Stimulated activated naive B cell treated with anti-CD40 and anti-IgM and Interleukin-4, amounts not matched to agents 10 μg/mL and 1 μg/mL and 100 μg/mL, for 72 hours (primary cell): Measurements from ENCODE around the gene C1QL3.

ENCODE experiments used
- ATAC-seq, 2 donors: fragments of 150-1000 bp; cut with Tn5 transposase; replicated peaks; 2 replicates each; pipeline ENCODE4 v1.10.0; 2021; ENCODE audit warnings: moderate library complexity in 1 of 2
- DNase-seq: peaks from one replicate; pipeline ENCODE4 v3.0.0; 2021
- H3K27ac Mint-ChIP-seq: one replicate; pipeline ENCODE4 v1.8.0; 2022; ENCODE audit warnings: mild to moderate bottlenecking, mixed read lengths
- H3K27me3 Mint-ChIP-seq, 2 donors: one replicate each; pipeline ENCODE4 v1.8.0; 2022; ENCODE audit warnings: mixed read lengths in 2 of 2
- H3K36me3 Mint-ChIP-seq, 2 donors: one replicate each; pipeline ENCODE4 v1.8.0; 2022; ENCODE audit warnings: mixed read lengths in 2 of 2, mild to moderate bottlenecking in 1 of 2
- H3K4me1 Mint-ChIP-seq, 2 donors: one replicate each; pipeline ENCODE4 v1.8.0; 2022; ENCODE audit warnings: mixed read lengths in 2 of 2, mild to moderate bottlenecking in 1 of 2
- H3K4me3 Mint-ChIP-seq, 2 donors: one replicate each; pipeline ENCODE4 v1.8.0; 2022; ENCODE audit warnings: mild to moderate bottlenecking in 2 of 2, mixed read lengths in 2 of 2, moderate library complexity in 1 of 2
- H3K9me3 Mint-ChIP-seq, 2 donors: one replicate each; pipeline ENCODE4 v1.8.0; 2022; ENCODE audit warnings: mixed read lengths in 2 of 2, mild to moderate bottlenecking in 1 of 2

The C1QL3 gene

DNA sequence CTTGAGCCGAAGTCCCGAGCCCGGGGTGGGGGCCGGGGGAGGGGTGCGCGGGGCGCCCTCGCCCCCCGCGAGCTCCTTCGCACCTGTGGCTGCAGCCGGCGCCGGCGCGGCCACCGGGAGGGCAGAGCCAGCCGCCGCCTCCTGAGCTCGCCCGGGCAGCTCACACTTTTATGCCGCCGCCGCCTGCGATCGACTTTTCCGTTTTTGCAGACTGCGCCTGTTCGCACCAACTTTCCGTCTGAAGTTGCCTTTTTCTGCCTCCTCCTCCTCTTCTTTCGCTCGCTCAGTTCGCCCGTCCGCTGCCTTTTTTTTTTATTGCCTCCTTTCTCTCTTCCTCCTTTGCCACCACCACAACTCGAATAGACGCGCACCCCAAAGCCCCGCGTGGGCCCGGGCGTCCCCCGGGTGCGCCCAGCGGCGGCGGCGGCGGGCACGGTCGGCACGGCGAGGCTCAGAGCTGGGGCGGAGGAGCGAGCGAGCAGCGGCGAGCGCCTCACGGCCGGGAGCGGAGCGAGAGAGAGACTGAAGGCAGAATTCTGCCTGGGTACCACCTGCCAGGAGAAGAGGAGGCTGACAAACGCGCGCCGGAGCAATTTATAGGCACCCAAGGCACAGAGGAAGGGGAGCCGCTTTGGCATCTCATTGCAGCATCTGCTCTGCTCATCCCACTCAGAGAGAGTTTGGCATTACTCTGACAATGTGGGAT, at the start of gene C1QL3:
Gene C1QL3 (minus strand): TSS at position 569 of the 706 bp plus-strand sequence. CDS start 814 bp downstream, outside the sequence.
- ATAC-seq = peak; percentile 68 to 70
- H3K4me3 Mint-ChIP-seq = peak within 1 kb of the TSS; percentile 85 to 86
- H3K36me3 Mint-ChIP-seq = peaks cover 0 to 11% of the 10 kb centered on the region in 2 donors
- DNase-seq = peak; percentile 34
- H3K4me1 Mint-ChIP-seq = peaks cover 16 to 26% of the 10 kb centered on the region in 2 donors
- no peaks in the 10 kb centered on the region for H3K9me3 Mint-ChIP-seq
- H3K27me3 Mint-ChIP-seq = peaks cover 31 to 46% of the 10 kb centered on the region in 2 donors
- H3K27ac Mint-ChIP-seq = peak within 1 kb of the TSS; percentile 20

DNA sequence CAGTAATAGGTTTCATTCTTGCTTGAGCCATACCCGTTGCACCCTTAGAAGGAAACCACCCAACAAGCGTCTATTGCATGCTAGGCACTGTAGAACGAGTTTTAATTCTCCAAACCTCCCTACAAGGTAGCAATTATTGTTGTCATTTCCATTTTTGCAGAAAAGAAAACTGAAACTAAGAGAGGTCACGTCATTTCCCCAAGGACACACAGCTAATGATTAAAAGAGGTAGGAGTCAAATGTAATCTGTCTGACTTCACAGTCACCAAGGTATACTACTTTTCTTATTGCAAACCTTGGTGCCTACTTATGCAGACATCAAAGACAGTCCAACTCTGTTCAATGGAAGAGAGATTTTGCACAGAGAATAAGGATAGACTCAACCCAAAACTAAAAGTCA, 49.1 kb upstream of the C1QL3 start:
- H3K36me3 Mint-ChIP-seq = no peaks in the 10 kb centered on the region
- ATAC-seq = peak; percentile 67 to 72
- no peak overlapping the region for H3K4me3 Mint-ChIP-seq
- no peak overlapping the region for H3K27ac Mint-ChIP-seq
- peaks cover 2 to 5% of the 10 kb centered on the region in 2 donors for H3K9me3 Mint-ChIP-seq
- peaks cover 8 to 12% of the 10 kb centered on the region in 2 donors for H3K4me1 Mint-ChIP-seq
- no peak for DNase-seq
- H3K27me3 Mint-ChIP-seq = peaks cover 26 to 27% of the 10 kb centered on the region in 2 donors

DNA sequence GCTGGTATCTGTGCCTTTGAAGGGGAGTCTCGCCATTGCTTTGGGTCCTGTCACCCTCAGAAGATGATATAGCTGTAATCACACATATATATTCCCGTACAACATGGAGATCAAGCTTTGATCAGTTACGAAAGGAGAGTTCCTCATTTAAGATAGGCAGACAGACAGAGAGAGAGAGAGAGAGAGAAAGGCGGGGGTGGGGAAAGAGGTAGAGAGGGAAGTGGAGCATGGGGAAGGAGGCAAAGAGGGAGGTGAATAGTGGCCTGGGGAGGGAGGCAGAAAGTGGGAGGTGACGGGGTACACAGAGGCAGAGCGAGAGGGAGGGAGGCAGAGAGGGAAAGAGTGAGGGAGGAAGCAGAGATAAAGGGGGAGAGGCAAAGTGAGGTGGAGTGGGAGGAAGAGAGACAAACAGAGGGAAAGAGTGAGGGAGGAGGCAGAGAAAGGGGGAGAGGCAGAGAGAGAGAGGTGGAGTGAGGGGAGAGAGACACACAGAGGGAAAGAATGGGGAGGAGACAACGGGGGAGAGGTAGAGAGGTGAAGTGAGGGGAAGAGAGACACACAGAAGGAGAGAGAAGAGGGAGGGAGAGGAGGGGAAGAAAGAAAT, 44.6 kb upstream of the C1QL3 start:
- Mint-ChIP-seq H3K4me1 (peaks cover 10 to 12% of the 10 kb centered on the region in 2 donors), H3K27me3 (peaks cover 29 to 38% of the 10 kb centered on the region in 2 donors), H3K9me3 (peaks cover 0 to 2% of the 10 kb centered on the region in 2 donors)

DNA sequence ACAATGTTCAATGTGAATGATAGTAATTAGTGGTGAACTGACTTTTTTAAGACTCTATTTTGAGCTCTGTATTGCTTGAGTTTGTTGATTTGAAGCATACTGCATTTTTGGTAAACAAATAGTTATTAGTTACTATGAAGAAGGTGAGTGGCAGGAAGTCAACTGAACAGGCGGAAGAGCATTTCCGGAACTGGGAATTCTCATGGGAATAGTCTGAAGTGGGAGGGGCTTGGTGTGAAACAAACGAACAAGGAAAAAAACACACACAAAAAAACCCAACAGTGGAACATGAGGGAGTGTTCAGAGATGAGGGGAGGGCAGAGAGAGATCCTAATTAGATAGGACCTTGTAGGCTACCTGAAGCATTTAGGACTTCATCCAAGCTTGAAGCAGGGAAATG, 43.9 kb upstream of the C1QL3 start:
- H3K9me3 Mint-ChIP-seq = peaks cover 0 to 2% of the 10 kb centered on the region in 2 donors
- no peak overlapping the region for H3K27ac Mint-ChIP-seq
- ATAC-seq = no peak
- H3K4me1 Mint-ChIP-seq = peaks cover 6 to 8% of the 10 kb centered on the region in 2 donors
- no peaks in the 10 kb centered on the region for H3K36me3 Mint-ChIP-seq
- no peak for DNase-seq
- peaks cover 26 to 38% of the 10 kb centered on the region in 2 donors for H3K27me3 Mint-ChIP-seq
- H3K4me3 Mint-ChIP-seq = no peak overlapping the region

More for the DNA sequence above, 44.6 kb upstream of the C1QL3 start:
- DNase-seq (no peak), ATAC-seq (no peak)
- Mint-ChIP-seq H3K36me3 (no peaks in the 10 kb centered on the region), H3K27ac (no peak overlapping the region), H3K4me3 (no peak overlapping the region)

DNA sequence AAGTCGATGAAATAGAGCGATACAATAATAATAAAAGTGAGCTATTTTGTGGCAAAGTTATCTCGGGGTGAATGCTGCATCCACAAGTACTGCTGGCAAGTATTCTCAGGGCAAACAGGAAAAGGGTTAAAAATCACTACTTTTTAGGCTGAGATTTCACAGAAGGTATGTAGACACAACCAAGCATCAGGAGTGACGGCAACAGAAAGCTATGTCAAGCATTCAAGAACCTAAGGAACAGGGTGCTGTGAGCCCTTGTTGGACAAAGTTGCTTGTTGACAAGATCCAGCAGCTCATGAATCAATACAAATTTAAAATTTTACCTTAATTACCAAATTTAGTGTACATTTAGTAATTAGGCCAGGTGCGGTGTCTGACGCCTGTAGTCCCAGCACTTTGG, 41.2 kb upstream of the C1QL3 start:
- DNase-seq = no peak
- Mint-ChIP-seq H3K27ac (no peak overlapping the region), H3K4me1 (peaks cover 6% of the 10 kb centered on the region in 2 donors), H3K9me3 (peaks cover 0 to 6% of the 10 kb centered on the region in 2 donors), H3K27me3 (peaks cover 34 to 38% of the 10 kb centered on the region in 2 donors), H3K4me3 (no peak overlapping the region), H3K36me3 (no peaks in the 10 kb centered on the region)
- no peak for ATAC-seq

DNA sequence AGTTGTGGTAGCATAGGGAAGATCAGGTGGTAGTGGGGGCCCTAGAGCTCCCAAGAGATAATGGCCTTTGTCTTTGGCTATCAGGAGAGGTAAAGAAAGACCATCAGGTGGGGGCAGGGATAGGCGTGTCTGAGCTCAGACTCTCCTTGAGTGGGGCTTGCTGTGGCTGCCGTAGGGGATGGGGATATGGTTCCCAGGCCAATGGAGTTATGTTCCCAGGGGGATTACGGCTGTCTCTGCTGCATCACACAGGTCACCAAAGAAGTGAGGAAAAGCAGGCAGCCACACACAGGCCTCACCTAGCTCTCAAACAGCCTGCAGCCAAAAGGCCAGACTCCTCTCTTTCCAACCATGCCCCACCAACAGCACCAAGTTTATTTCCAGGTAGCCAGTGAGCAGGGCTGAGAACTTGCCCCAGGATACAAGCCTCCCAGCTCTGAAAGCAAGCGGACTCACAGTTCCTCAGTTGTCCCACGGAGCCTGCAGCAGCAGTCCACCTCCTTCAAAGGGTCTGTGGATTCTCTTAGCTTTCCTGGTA, 37.6 kb upstream of the C1QL3 start:
- no peaks in the 10 kb centered on the region for H3K4me1 Mint-ChIP-seq
- no peak overlapping the region for H3K27ac Mint-ChIP-seq
- H3K27me3 Mint-ChIP-seq = peaks cover 21 to 37% of the 10 kb centered on the region in 2 donors

DNA sequence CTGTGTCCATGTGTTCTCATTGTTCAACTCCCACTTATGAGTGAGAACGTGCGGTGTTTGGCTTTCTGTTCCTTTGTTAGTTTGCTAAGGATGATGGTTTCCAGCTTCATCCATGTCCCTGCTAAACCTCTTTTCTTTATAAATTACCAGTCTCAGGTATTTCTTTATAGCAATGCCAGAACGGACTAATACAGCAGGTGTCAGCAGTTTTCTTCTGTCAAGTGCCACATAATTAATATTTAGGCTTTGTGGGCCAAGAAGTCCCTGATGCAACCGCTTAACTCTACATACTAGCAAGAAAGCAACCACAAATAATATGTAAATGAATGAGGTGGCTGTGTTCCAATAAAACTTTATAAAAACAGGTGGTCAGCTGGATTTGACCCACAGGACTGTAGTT, 26.3 kb upstream of the C1QL3 start:
- H3K36me3 Mint-ChIP-seq = no peaks in the 10 kb centered on the region
- no peak overlapping the region for H3K4me3 Mint-ChIP-seq
- no peaks in the 10 kb centered on the region for H3K9me3 Mint-ChIP-seq
- no peaks in the 10 kb centered on the region for H3K4me1 Mint-ChIP-seq
- ATAC-seq = no peak
- no peak for DNase-seq
- H3K27me3 Mint-ChIP-seq = peaks cover 16 to 19% of the 10 kb centered on the region in 2 donors
- no peak overlapping the region for H3K27ac Mint-ChIP-seq

More for the DNA sequence above, 37.6 kb upstream of the C1QL3 start:
- DNase-seq (no peak), ATAC-seq (no peak)
- Mint-ChIP-seq H3K4me3 (no peak overlapping the region), H3K36me3 (no peaks in the 10 kb centered on the region), H3K9me3 (peaks cover 6 to 7% of the 10 kb centered on the region in 2 donors)

DNA sequence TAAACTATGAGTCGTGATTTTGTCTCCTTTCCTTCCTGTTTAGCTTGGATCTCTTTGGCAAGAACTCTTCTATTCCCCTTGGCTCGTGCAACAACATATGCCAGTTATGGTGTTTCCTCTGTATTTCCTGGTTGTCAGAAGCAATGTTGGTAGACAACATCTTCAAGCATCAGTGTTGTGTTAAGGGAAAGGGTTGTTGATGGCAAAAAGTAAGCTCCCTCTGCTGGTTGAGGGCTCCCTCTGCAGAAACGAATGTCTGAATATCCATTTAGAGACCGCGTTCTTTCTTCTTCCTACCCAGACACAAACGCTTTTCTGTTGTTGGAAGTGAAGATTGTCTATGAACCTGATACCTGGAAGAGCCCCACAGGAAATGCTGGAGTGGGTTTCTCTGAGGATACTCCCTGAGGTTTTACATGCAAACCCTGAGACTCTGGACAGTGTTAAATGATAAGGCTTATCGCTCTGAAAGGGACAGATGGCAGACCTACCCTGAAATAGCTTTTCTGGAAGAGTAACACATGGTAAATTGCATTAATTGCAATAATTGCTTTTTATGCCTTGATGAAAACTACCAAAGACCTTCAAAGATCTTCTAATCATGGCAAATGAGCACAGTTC, 23.5 kb upstream of the C1QL3 start:
- Mint-ChIP-seq H3K27me3 (peaks cover 18 to 23% of the 10 kb centered on the region in 2 donors), H3K27ac (no peak overlapping the region), H3K4me3 (no peak overlapping the region), H3K36me3 (no peaks in the 10 kb centered on the region), H3K4me1 (no peaks in the 10 kb centered on the region), H3K9me3 (no peaks in the 10 kb centered on the region)
- DNase-seq (no peak), ATAC-seq (peak; percentile 53 to 64)

DNA sequence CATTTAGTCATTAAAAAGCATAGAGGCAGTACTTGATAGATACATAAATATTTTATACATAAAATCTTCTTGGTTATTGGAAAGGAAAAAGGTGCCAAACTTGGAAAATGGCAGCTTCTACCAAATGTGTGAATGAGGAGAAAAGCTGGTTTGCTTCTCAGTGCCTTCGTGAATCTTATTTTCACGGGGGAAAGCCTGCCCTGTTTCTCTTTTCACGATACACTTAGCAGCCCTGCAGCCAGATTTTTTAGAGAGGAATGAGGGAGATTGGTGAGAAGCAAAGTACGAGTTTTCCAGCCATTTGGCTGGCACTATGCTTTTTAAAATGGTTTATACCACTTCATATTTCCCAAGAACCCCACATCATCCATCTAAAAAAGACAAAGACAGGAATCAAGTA, 22.9 kb upstream of the C1QL3 start:
- Mint-ChIP-seq H3K27me3 (peaks cover 21 to 30% of the 10 kb centered on the region in 2 donors), H3K27ac (no peak overlapping the region), H3K9me3 (no peaks in the 10 kb centered on the region), H3K4me3 (no peak overlapping the region), H3K36me3 (no peaks in the 10 kb centered on the region), H3K4me1 (no peaks in the 10 kb centered on the region)
- DNase-seq (no peak), ATAC-seq (no peak)

DNA sequence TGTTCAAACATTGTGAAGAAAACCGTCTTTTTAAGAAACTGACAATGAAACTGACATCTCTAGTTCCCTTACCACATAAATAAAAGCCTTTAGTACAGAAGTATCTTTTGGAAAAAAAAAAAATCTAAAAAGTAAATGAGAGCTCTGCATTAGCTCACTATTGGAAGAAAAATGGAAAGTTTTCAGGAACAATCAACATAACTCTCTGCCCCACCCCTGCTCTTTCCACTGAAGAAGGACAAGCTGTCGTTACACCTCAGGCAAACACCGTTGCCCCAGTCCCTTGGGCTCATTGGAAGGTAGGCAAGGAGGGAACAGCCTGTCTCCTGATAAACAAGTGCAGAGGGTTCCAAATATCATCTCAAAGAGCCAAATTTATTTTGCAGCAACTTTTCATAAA, 22.4 kb upstream of the C1QL3 start:
- Mint-ChIP-seq H3K4me3 (no peak overlapping the region), H3K9me3 (no peaks in the 10 kb centered on the region), H3K27ac (no peak overlapping the region), H3K27me3 (peaks cover 20 to 33% of the 10 kb centered on the region in 2 donors), H3K4me1 (no peaks in the 10 kb centered on the region), H3K36me3 (no peaks in the 10 kb centered on the region)
- DNase-seq (no peak), ATAC-seq (no peak)

DNA sequence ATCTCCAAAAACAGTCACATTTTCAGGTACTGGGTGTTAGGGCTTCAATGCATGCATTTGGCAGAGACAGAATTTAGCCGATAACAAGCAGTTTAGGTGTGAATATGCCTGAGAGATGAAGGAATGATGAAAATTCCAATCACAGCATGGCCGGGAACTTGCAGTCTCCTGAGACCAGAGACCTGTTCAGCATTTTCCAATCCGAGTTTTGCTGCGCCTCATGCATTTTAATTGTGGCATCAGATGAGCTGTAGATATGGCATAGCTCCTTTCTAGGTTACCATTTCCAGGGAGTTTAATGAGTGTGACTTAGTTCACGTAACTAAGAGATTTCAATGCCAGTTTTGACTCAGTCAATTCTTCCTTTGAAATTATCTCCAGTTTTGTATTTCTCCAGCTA, 14.5 kb upstream of the C1QL3 start:
- no peaks in the 10 kb centered on the region for H3K36me3 Mint-ChIP-seq
- peaks cover 11 to 14% of the 10 kb centered on the region in 2 donors for H3K27me3 Mint-ChIP-seq
- no peak for DNase-seq

DNA sequence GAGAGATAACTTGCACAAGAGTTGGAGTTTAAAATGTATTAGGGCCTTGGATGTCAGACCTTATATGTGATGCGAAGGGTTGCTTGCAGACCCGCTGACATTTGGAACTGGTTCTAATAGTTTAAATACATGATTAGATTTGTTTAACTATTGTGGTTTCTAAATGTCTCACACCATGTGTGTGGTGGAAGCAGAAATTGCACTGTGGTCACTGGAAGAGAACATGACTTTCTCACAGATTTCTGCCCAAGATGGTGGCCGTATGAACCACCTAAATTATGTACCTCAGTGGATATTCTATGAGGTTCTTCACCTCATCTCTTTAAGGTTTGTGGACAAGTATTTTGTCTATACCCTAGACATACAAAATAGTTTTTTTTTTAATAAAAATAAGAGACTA, 8.2 kb upstream of the C1QL3 start:
- Mint-ChIP-seq H3K27ac (no peak overlapping the region), H3K4me1 (no peaks in the 10 kb centered on the region), H3K27me3 (peaks cover 0 to 21% of the 10 kb centered on the region in 2 donors), H3K9me3 (no peaks in the 10 kb centered on the region), H3K36me3 (no peaks in the 10 kb centered on the region), H3K4me3 (no peak overlapping the region)
- DNase-seq (no peak), ATAC-seq (no peak)

More for the DNA sequence above, 14.5 kb upstream of the C1QL3 start:
- no peaks in the 10 kb centered on the region for H3K9me3 Mint-ChIP-seq
- H3K27ac Mint-ChIP-seq = no peak overlapping the region
- H3K4me3 Mint-ChIP-seq = no peak overlapping the region
- ATAC-seq = no peak
- no peaks in the 10 kb centered on the region for H3K4me1 Mint-ChIP-seq

DNA sequence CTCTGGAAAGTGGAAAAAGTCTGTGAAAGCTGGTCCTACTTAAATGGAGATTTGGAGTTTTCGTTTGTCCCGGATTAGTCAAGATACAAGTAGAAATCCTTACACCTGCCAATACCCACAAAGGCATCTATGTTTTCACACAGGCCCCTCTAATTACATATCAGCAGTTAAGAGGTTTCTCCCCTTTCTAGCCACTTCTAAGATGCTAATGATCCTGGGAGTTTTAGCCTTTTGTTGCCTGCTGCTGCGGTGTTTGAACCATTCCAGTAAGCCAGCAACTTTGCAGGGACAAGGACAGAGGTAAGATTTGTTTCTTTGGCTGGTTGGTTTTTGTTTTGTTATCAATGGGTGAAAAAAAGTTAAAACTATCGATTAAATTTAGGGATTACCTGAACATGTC, 5.8 kb upstream of the C1QL3 start:
- ATAC-seq = no peak
- H3K36me3 Mint-ChIP-seq = peaks cover 0 to 3% of the 10 kb centered on the region in 2 donors
- no peak for DNase-seq
- H3K4me3 Mint-ChIP-seq = no peak overlapping the region
- no peaks in the 10 kb centered on the region for H3K9me3 Mint-ChIP-seq
- no peaks in the 10 kb centered on the region for H3K4me1 Mint-ChIP-seq
- peaks cover 7 to 33% of the 10 kb centered on the region in 2 donors for H3K27me3 Mint-ChIP-seq
- no peak overlapping the region for H3K27ac Mint-ChIP-seq

DNA sequence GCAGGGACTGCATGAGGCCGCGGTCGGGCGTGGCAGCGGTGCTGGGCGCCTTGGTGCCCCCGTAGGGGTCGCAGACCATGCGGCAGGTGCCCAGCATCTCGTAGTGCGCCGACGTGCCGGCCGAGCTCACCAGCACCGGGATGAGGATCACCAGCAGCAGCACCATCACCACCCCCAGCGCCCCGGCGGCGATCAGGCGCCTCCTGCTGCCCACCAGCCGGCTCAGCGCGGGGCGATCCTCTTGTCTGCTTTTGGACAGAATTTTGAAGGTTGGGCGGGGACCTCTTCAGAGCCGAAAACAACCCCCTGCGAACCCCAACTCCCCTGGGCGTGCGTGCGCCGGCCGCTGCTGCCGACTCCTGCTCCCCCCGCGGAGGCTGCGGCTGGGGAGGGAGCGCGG, 779 bp downstream of the C1QL3 start:
- peak; percentile 56 to 57 for ATAC-seq
- H3K36me3 Mint-ChIP-seq = peaks cover 0 to 11% of the 10 kb centered on the region in 2 donors
- no peaks in the 10 kb centered on the region for H3K9me3 Mint-ChIP-seq
- peaks cover 16 to 26% of the 10 kb centered on the region in 2 donors for H3K4me1 Mint-ChIP-seq
- peak overlapping the region; percentile 57 to 86 for H3K4me3 Mint-ChIP-seq
- peak; percentile 18 for DNase-seq
- no peak overlapping the region for H3K27ac Mint-ChIP-seq
- peaks cover 31 to 44% of the 10 kb centered on the region in 2 donors for H3K27me3 Mint-ChIP-seq
